ENCODE data around the gene RASGRP1.

DNA sequence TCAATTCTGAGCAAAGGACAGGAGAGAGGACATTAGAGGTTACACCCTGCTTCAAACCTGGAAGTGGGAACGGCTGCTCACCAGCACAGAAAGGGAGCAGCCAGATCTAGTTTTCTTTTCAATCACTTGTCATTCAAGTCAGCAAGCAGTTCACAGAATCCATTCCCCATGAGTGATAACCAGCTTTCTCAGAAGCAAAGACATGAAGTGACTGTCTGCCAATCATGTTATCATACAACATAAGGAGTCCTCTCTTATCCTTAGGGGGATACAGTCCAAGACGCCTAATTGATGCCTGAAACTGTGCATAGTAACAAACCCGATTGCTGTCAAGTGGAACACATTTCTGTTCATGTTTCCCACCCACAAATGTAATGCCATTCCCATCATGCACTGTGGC, 56.0 kb downstream of the RASGRP1 start:
- TF ChIP-seq, protein P1, sequence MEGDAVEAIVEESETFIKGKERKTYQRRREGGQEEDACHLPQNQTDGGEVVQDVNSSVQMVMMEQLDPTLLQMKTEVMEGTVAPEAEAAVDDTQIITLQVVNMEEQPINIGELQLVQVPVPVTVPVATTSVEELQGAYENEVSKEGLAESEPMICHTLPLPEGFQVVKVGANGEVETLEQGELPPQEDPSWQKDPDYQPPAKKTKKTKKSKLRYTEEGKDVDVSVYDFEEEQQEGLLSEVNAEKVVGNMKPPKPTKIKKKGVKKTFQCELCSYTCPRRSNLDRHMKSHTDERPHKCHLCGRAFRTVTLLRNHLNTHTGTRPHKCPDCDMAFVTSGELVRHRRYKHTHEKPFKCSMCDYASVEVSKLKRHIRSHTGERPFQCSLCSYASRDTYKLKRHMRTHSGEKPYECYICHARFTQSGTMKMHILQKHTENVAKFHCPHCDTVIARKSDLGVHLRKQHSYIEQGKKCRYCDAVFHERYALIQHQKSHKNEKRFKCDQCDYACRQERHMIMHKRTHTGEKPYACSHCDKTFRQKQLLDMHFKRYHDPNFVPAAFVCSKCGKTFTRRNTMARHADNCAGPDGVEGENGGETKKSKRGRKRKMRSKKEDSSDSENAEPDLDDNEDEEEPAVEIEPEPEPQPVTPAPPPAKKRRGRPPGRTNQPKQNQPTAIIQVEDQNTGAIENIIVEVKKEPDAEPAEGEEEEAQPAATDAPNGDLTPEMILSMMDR (IDR thresholded peaks at IDR 0.05), result no peak
- TF ChIP-seq POLR2A (IDR thresholded peaks at IDR 0.05), result no peak

All from suprapubic skin (tissue), 3 donors.